K562 (cell line): ENCODE data around the gene KRT4. TPM values are rescaled to one million over a fixed set of nuclear protein-coding genes. Genes with fewer than 3 reads are reported as not detected.

Experiments used
- MEIS2 ChIP-seq: fragments of 450-650 bp; IDR thresholded peaks from 2 replicates; pipeline ENCODE4 v1.6.1; 2014; ENCODE audit warnings: mild to moderate bottlenecking; ENCODE audit not compliant: partially characterized antibody
- MGA ChIP-seq: fragments of 450-650 bp; IDR thresholded peaks from 2 replicates; pipeline ENCODE4 v1.6.1; 2016; ENCODE audit warnings: mild to moderate bottlenecking, moderate library complexity
- REST ChIP-seq, 2 experiments: fragments of 450-650 bp; formaldehyde crosslinking in 1 of 2; IDR thresholded peaks; 2 replicates each; pipeline versions ENCODE4 v1.4.0 to v1.6.1; 2014 to 2020; ENCODE audit warnings: mild to moderate bottlenecking in 2 of 2, borderline replicate concordance in 1 of 2, low read depth in 1 of 2
- ZNF253 ChIP-seq: fragments of 250-450 bp; sonication (Bioruptor Pico); conservative IDR thresholded peaks from 2 replicates; pipeline ENCODE4 v1.6.1; 2021; ENCODE audit warnings: mild to moderate bottlenecking
- polyA plus RNA-seq, 8 experiments: library from polyadenylated mRNA; depleted of rRNA in 4 of 8; stranded (reverse) in 5 of 8; unstranded in 3 of 8; fragments of >200 nt; fragmentation: Nextera tagmentation in 2 of 8; fragmentation: Illumina TruSeq in 1 of 8; extraction: Ambion mirVana in 2 of 8; extraction: Trizol in 1 of 8; gene quantifications; 2 replicates each; pipeline versions ENCODE4 v1.2.1 to v1.2.3, GENCODE V29; 2011 to 2014; ENCODE audit warnings: inconsistent platforms in 1 of 8, missing spikeins in 1 of 8
- total RNA-seq, 7 experiments: library from RNA; depleted of rRNA in 6 of 7; stranded (reverse); fragments of >200 nt in 6 of 7; fragmentation: Illumina TruSeq in 2 of 7; extraction: Trizol in 2 of 7; gene quantifications; 2 replicates each; pipeline versions ENCODE4 v1.2.1 to v1.2.3, GENCODE V29; 2011 to 2021; ENCODE audit warnings: low replicate concordance in 1 of 7

Gene KRT4
- total and polyA plus RNA-seq, 9 of the 15 experiments (the other 6 are each of a cell fraction or from before 2014, with no cell fraction given): not detected

GRCh38 chr12:52796839-52797528 lies 16.9 kb downstream of the KRT4 start (continued):
- TF ChIP-seq MGA (no peak), ZNF253 (CRISPR knock-in tag) (no peak), REST (IDR thresholded peaks at IDR 0.05; ENCODE audit: borderline replicate concordance) (no peak), REST (CRISPR knock-in tag; IDR thresholded peaks at IDR 0.05; ENCODE audit: low read depth) (no peak), MEIS2 (no peak)
